ENCODE results near the gene ARFGEF3.
A peak's percentile ranks its signal among the peaks of the same experiment; 100 is the strongest.
"Not testable (repeated sequence)": the region's sequence is repeated elsewhere in the genome, so short reads cannot be mapped to it uniquely, and the experiment has no call there.

The ARFGEF3 gene

GRCh38 chr6:138161338-138162110, at the start of gene ARFGEF3:
ARFGEF3 (plus strand) TSS chr6:138161939; CDS start chr6:138162087, 148 bp downstream.
- DNase-seq (ENCODE audit: low read depth, low spot score) = no peak

GRCh38 chr6:138113588-138114210, 48.0 kb upstream of the ARFGEF3 start:
- DNase-seq (ENCODE audit: low read depth, low spot score) = no peak

- no peak for DNase-seq (ENCODE audit: low read depth, low spot score)
Observed at GRCh38 chr6:138115201-138115600, 46.5 kb upstream of the ARFGEF3 start.

- peak; percentile 54 for DNase-seq (ENCODE audit: low read depth, low spot score)
Observed at GRCh38 chr6:138115877-138116660, 45.7 kb upstream of the ARFGEF3 start.

GRCh38 chr6:138116661-138116999, 45.1 kb upstream of the ARFGEF3 start:
- DNase-seq (ENCODE audit: low read depth, low spot score) = no peak

GRCh38 chr6:138117376-138117914, 44.3 kb upstream of the ARFGEF3 start:
- DNase-seq (ENCODE audit: low read depth, low spot score) = no peak

GRCh38 chr6:138119229-138119628, 42.5 kb upstream of the ARFGEF3 start:
- DNase-seq (ENCODE audit: low read depth, low spot score) = not testable (repeated sequence)

GRCh38 chr6:138119976-138120375, 41.8 kb upstream of the ARFGEF3 start:
- no peak for DNase-seq (ENCODE audit: low read depth, low spot score)

- no peak for DNase-seq (ENCODE audit: low read depth, low spot score)
Observed at GRCh38 chr6:138124096-138124495, 37.6 kb upstream of the ARFGEF3 start.

- DNase-seq (ENCODE audit: low read depth, low spot score) = no peak
Observed at GRCh38 chr6:138128096-138128495, 33.6 kb upstream of the ARFGEF3 start.

- no peak for DNase-seq (ENCODE audit: low read depth, low spot score)
Observed at GRCh38 chr6:138129190-138129589, 32.5 kb upstream of the ARFGEF3 start.

GRCh38 chr6:138142806-138143205, 18.9 kb upstream of the ARFGEF3 start:
- DNase-seq (ENCODE audit: low read depth, low spot score) = no peak

- DNase-seq (ENCODE audit: low read depth, low spot score) = no peak
Observed at GRCh38 chr6:138145402-138145801, 16.3 kb upstream of the ARFGEF3 start.

GRCh38 chr6:138146544-138146943, 15.2 kb upstream of the ARFGEF3 start:
- DNase-seq (ENCODE audit: low read depth, low spot score) = no peak

GRCh38 chr6:138155443-138155842, 6.3 kb upstream of the ARFGEF3 start:
- DNase-seq (ENCODE audit: low read depth, low spot score) = no peak

GRCh38 chr6:138157986-138158638, 3.6 kb upstream of the ARFGEF3 start:
- no peak for DNase-seq (ENCODE audit: low read depth, low spot score)

GRCh38 chr6:138159246-138159645, 2.5 kb upstream of the ARFGEF3 start:
- DNase-seq (ENCODE audit: low read depth, low spot score) = no peak

- DNase-seq (ENCODE audit: low read depth, low spot score) = no peak
Observed at GRCh38 chr6:138160329-138161087, 1.2 kb upstream of the ARFGEF3 start.

- DNase-seq (ENCODE audit: low read depth, low spot score) = no peak
Observed at GRCh38 chr6:138161088-138161337, 726 bp upstream of the ARFGEF3 start.

- no peak for DNase-seq (ENCODE audit: low read depth, low spot score)
Observed at GRCh38 chr6:138162111-138162954, 594 bp downstream of the ARFGEF3 start.
